K562 (cell line): Measurements from ENCODE around the gene MCCD1. TPM values are rescaled to one million over a fixed set of nuclear protein-coding genes. Genes with fewer than 3 reads are reported as not detected.

ENCODE experiments used
- ARNT ChIP-seq, 2 experiments: fragments of 450-650 bp; IDR thresholded peaks; 2 replicates each; pipeline ENCODE4 v1.6.1; 2016; ENCODE audit warnings: mild to moderate bottlenecking in 1 of 2
- BRCA1 ChIP-seq, 2 experiments: fragments of 450-650 bp in 1 of 2; sonication (generic) in 1 of 2; formaldehyde crosslinking in 1 of 2; IDR thresholded peaks; 2 replicates each; pipeline versions ENCODE4 v1.5.0 to v1.6.1; 2017 to 2020; ENCODE audit warnings: mild to moderate bottlenecking in 1 of 2, missing genetic modification reagents in 1 of 2
- HBP1 ChIP-seq: fragments of 450-650 bp; formaldehyde crosslinking; IDR thresholded peaks from 2 replicates; pipeline ENCODE4 v1.4.0; 2022; ENCODE audit warnings: missing genetic modification characterization
- HDAC6 ChIP-seq: IDR thresholded peaks from 2 replicates; pipeline ENCODE4 v1.6.1; 2012; ENCODE audit warnings: low read depth, mild to moderate bottlenecking, control low read depth, inconsistent platforms, low read length, moderate library complexity
- MCM2 ChIP-seq: fragments of 450-650 bp; IDR thresholded peaks from 2 replicates; pipeline ENCODE4 v1.6.1; 2017; ENCODE audit warnings: low read depth, mild to moderate bottlenecking
- NR2C1 ChIP-seq, 2 experiments: fragments of 450-650 bp; IDR thresholded peaks; 2 replicates each; pipeline ENCODE4 v1.6.1; 2017; ENCODE audit warnings: mild to moderate bottlenecking in 2 of 2, antibody characterized with exemption in 1 of 2, inconsistent platforms in 1 of 2, missing compliant biosample characterization in 1 of 2, missing genetic modification characterization in 1 of 2
- POLR2B ChIP-seq: fragments of 450-650 bp; IDR thresholded peaks from 2 replicates; pipeline ENCODE4 v1.6.1; 2018; ENCODE audit warnings: low read depth; ENCODE audit not compliant: partially characterized antibody
- RBM17 ChIP-seq: fragments of 200-400 bp; formaldehyde crosslinking; IDR thresholded peaks from 2 replicates; pipeline ENCODE4 v1.6.1; 2017; ENCODE audit warnings: low read depth, mild to moderate bottlenecking, low read length, borderline replicate concordance
- SRSF9 ChIP-seq: fragments of 200-400 bp; formaldehyde crosslinking; IDR thresholded peaks from 2 replicates; pipeline ENCODE4 v1.6.1; 2017; ENCODE audit warnings: low read depth, low read length, borderline replicate concordance
- U2AF2 ChIP-seq: fragments of 200-400 bp; formaldehyde crosslinking; optimal IDR thresholded peaks from 2 replicates; pipeline ENCODE3; 2017; ENCODE audit warnings: low read depth, mild to moderate bottlenecking, low read length
- YBX1 ChIP-seq: fragments of 450-650 bp; IDR thresholded peaks from 2 replicates; pipeline ENCODE4 v1.7.1; 2016; ENCODE audit warnings: mild to moderate bottlenecking
- ZNF175 ChIP-seq: fragments of 200-800 bp; sonication (Bioruptor generic); IDR thresholded peaks from 2 replicates; pipeline ENCODE4 v1.6.1; 2016; ENCODE audit warnings: low read depth, mild to moderate bottlenecking, missing genetic modification characterization, missing compliant biosample characterization
- ZNF3 ChIP-seq: fragments of 250-450 bp; sonication (Bioruptor Pico); IDR thresholded peaks from 2 replicates; pipeline ENCODE4 v1.5.0; 2021; ENCODE audit warnings: mild to moderate bottlenecking, moderate library complexity
- ZNF444 ChIP-seq: fragments of 250-450 bp; sonication (Bioruptor Pico); IDR thresholded peaks from 2 replicates; pipeline ENCODE4 v1.4.0; 2020; ENCODE audit warnings: mild to moderate bottlenecking, moderate library complexity
- ZNF507 ChIP-seq: conservative IDR thresholded peaks from 2 replicates; pipeline ENCODE4 v1.6.1; 2017; ENCODE audit warnings: missing genetic modification characterization, missing compliant biosample characterization
- polyA plus RNA-seq, 8 experiments: library from polyadenylated mRNA; depleted of rRNA in 4 of 8; stranded (reverse) in 5 of 8; unstranded in 3 of 8; fragments of >200 nt; fragmentation: Nextera tagmentation in 2 of 8; fragmentation: Illumina TruSeq in 1 of 8; extraction: Ambion mirVana in 2 of 8; extraction: Trizol in 1 of 8; gene quantifications; 2 replicates each; pipeline versions ENCODE4 v1.2.1 to v1.2.3, GENCODE V29; 2011 to 2014; ENCODE audit warnings: inconsistent platforms in 1 of 8, missing spikeins in 1 of 8
- total RNA-seq, 7 experiments: library from RNA; depleted of rRNA in 6 of 7; stranded (reverse); fragments of >200 nt in 6 of 7; fragmentation: Illumina TruSeq in 2 of 7; extraction: Trizol in 2 of 7; gene quantifications; 2 replicates each; pipeline versions ENCODE4 v1.2.1 to v1.2.3, GENCODE V29; 2011 to 2021; ENCODE audit warnings: low replicate concordance in 1 of 7
- TF ChIP-seq, protein P1 (sequence below): fragments of 150-350 bp; IDR thresholded peaks from 2 replicates; pipeline ENCODE4 v1.6.1; 2014; ENCODE audit warnings: low read depth, mild to moderate bottlenecking, low read length, borderline replicate concordance
- TF ChIP-seq, protein P2 (sequence below): IDR thresholded peaks from 2 replicates; pipeline ENCODE4 v1.6.1; 2011; ENCODE audit warnings: borderline replicate concordance, low read depth, mild to moderate bottlenecking, moderate library complexity, low read length; ENCODE audit not compliant: insufficient read depth, poor library complexity, severe bottlenecking
- TF ChIP-seq, protein P3 (sequence below): fragments of 250-450 bp; sonication (Bioruptor Pico); IDR thresholded peaks from 2 replicates; pipeline ENCODE4 v1.4.0; 2020; ENCODE audit warnings: mild to moderate bottlenecking, moderate library complexity

The MCCD1 gene
- total and polyA plus RNA-seq, 9 of the 15 experiments (the other 6 are each of a cell fraction or from before 2014, with no cell fraction given) = not detected

GRCh38 chr6:31546958-31547726 is 18.4 kb downstream of the MCCD1 start, which contains the start of gene NFKBIL1 (continued):
- TF ChIP-seq, protein P1, sequence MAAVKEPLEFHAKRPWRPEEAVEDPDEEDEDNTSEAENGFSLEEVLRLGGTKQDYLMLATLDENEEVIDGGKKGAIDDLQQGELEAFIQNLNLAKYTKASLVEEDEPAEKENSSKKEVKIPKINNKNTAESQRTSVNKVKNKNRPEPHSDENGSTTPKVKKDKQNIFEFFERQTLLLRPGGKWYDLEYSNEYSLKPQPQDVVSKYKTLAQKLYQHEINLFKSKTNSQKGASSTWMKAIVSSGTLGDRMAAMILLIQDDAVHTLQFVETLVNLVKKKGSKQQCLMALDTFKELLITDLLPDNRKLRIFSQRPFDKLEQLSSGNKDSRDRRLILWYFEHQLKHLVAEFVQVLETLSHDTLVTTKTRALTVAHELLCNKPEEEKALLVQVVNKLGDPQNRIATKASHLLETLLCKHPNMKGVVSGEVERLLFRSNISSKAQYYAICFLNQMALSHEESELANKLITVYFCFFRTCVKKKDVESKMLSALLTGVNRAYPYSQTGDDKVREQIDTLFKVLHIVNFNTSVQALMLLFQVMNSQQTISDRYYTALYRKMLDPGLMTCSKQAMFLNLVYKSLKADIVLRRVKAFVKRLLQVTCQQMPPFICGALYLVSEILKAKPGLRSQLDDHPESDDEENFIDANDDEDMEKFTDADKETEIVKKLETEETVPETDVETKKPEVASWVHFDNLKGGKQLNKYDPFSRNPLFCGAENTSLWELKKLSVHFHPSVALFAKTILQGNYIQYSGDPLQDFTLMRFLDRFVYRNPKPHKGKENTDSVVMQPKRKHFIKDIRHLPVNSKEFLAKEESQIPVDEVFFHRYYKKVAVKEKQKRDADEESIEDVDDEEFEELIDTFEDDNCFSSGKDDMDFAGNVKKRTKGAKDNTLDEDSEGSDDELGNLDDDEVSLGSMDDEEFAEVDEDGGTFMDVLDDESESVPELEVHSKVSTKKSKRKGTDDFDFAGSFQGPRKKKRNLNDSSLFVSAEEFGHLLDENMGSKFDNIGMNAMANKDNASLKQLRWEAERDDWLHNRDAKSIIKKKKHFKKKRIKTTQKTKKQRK = 0 out of 2 replicates have a peak, but pooled peaks have one; percentile 3
- TF ChIP-seq ZNF175 (CRISPR knock-in tag) (0 out of 2 replicates have a peak, but pooled peaks have one; percentile 20), YBX1 (peak; percentile 93; the same call in 1 of the 2 replicates), POLR2B (peak; percentile 69), ZNF444 (peak; percentile 13; the same call in 1 of the 2 replicates), ZNF507 (tag) (no peak), ZNF3 (CRISPR knock-in tag) (no peak), BRCA1 (IDR thresholded peaks at IDR 0.05) (no peak), BRCA1 (CRISPR knock-in tag; IDR thresholded peaks at IDR 0.05) (no peak), MCM2 (no peak), HBP1 (CRISPR knock-in tag) (0 out of 2 replicates have a peak, but pooled peaks have one; percentile 64), RBM17 (no peak), HDAC6 (no peak), U2AF2 (no peak), SRSF9 (no peak), NR2C1 (IDR thresholded peaks at IDR 0.05) (peak; percentile 94), NR2C1 (tag; IDR thresholded peaks at IDR 0.05) (peak; percentile 97), ARNT (IDR thresholded peaks at IDR 0.05) (peak; percentile 85 to 86; a peak in 3 of 4 replicates)
- TF ChIP-seq, protein P2, sequence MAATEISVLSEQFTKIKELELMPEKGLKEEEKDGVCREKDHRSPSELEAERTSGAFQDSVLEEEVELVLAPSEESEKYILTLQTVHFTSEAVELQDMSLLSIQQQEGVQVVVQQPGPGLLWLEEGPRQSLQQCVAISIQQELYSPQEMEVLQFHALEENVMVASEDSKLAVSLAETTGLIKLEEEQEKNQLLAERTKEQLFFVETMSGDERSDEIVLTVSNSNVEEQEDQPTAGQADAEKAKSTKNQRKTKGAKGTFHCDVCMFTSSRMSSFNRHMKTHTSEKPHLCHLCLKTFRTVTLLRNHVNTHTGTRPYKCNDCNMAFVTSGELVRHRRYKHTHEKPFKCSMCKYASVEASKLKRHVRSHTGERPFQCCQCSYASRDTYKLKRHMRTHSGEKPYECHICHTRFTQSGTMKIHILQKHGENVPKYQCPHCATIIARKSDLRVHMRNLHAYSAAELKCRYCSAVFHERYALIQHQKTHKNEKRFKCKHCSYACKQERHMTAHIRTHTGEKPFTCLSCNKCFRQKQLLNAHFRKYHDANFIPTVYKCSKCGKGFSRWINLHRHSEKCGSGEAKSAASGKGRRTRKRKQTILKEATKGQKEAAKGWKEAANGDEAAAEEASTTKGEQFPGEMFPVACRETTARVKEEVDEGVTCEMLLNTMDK = no peak
- TF ChIP-seq, protein P3, sequence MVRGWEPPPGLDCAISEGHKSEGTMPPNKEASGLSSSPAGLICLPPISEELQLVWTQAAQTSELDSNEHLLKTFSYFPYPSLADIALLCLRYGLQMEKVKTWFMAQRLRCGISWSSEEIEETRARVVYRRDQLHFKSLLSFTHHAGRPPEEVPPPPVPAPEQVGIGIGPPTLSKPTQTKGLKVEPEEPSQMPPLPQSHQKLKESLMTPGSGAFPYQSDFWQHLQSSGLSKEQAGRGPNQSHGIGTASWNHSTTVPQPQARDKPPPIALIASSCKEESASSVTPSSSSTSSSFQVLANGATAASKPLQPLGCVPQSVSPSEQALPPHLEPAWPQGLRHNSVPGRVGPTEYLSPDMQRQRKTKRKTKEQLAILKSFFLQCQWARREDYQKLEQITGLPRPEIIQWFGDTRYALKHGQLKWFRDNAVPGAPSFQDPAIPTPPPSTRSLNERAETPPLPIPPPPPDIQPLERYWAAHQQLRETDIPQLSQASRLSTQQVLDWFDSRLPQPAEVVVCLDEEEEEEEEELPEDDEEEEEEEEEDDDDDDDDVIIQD (CRISPR knock-in tag) = no peak
